PFSK-1 (cell line): ENCODE results near the gene UBE2Z.

ENCODE experiments used
- POLR2AphosphoS5 ChIP-seq: IDR thresholded peaks from 2 replicates; pipeline ENCODE4 v1.6.1; 2012; ENCODE audit warnings: low read depth, mild to moderate bottlenecking, control low read depth, low read length, moderate library complexity
- SIN3A ChIP-seq: IDR thresholded peaks from 2 replicates; pipeline ENCODE4 v1.6.1; 2012; ENCODE audit warnings: mild to moderate bottlenecking, low read length, moderate library complexity, borderline replicate concordance; ENCODE audit not compliant: insufficient read depth

- TF ChIP-seq POLR2AphosphoS5, result no peak
- TF ChIP-seq SIN3A, result no peak
Measured at GRCh38 chr17:48871035-48871550, 37.1 kb upstream of the UBE2Z start.
